Measurements from ENCODE around the gene USH1C. TPM values are rescaled to one million over a fixed set of nuclear protein-coding genes. Genes with fewer than 3 reads are reported as not detected.

Gene USH1C
- total RNA-seq, 1 donor: not detected

DNA sequence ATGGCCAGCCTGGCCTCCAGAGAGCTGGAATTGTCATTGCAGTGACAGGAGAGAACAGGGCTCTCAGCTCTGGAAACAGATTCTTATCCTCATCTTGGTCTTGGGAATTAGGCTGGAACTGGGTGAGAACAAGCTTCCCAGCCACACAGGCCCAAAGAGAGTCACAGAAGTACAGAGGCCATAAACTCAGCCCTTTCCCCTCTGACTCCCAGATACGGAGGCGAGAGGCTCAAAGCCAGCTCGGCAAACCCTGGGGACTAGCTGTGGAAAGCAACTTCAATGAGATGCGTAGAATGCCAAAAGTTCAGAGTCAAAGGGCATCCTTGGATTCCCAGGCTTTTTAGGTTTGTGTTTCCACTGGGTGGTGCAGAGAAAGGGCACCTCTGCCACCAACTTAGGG lies 53.3 kb downstream of the USH1C start:
- no peak overlapping the region for H3K4me3 ChIP-seq (ENCODE audit: low read depth, low read length)
- no peak for DNase-seq (ENCODE audit: low read depth)
- TF ChIP-seq, protein P1, sequence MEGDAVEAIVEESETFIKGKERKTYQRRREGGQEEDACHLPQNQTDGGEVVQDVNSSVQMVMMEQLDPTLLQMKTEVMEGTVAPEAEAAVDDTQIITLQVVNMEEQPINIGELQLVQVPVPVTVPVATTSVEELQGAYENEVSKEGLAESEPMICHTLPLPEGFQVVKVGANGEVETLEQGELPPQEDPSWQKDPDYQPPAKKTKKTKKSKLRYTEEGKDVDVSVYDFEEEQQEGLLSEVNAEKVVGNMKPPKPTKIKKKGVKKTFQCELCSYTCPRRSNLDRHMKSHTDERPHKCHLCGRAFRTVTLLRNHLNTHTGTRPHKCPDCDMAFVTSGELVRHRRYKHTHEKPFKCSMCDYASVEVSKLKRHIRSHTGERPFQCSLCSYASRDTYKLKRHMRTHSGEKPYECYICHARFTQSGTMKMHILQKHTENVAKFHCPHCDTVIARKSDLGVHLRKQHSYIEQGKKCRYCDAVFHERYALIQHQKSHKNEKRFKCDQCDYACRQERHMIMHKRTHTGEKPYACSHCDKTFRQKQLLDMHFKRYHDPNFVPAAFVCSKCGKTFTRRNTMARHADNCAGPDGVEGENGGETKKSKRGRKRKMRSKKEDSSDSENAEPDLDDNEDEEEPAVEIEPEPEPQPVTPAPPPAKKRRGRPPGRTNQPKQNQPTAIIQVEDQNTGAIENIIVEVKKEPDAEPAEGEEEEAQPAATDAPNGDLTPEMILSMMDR (IDR thresholded peaks at IDR 0.05; ENCODE audit: insufficient read depth, low read depth, low read length): no peak

DNA sequence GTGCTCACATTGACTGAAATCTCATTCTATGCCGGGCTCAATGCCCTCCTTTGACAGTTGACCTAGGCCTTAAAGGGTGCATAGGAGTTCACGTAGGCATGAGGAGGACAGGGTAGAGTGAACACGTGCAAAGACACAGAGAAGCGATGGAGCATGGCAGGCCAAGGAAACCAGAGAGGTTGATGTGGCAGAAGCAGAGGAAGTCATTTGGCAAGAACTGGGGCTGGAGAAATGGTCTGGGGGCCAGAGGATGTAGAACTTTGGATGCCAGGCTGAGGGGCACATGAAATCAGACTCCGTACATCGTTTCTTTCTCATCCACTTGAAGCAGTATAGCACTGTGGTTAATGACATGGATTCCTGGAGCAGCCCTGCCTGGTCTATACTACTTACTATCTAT lies 54.0 kb downstream of the USH1C start:
- TF ChIP-seq, protein P1 (IDR thresholded peaks at IDR 0.05; ENCODE audit: insufficient read depth, low read depth, low read length): no peak
- no peak overlapping the region for H3K4me3 ChIP-seq (ENCODE audit: low read depth, low read length)
- DNase-seq (ENCODE audit: low read depth): no peak

DNA sequence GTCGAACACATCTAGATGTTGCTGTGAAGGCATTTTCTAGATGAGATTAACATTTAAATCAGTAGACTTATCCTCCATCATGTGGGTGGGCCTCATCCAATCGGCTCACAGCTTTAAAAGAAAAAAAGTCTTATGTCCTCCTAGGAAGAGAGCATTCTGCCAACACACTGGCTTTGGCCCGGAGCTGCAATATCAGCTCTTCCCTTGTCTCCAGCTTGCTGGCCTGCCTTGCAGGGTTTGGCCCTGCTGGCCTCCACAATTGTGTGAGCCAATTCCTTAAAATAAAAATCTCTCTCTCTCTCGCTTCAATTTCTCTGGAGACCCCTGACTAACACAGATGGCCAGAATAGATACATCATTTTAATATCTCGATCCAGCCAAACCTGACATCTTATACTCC lies 54.5 kb downstream of the USH1C start:
- TF ChIP-seq, protein P1 (IDR thresholded peaks at IDR 0.05; ENCODE audit: insufficient read depth, low read depth, low read length): no peak
- H3K4me3 ChIP-seq (ENCODE audit: low read depth, low read length): no peak overlapping the region
- no peak for DNase-seq (ENCODE audit: low read depth)

DNA sequence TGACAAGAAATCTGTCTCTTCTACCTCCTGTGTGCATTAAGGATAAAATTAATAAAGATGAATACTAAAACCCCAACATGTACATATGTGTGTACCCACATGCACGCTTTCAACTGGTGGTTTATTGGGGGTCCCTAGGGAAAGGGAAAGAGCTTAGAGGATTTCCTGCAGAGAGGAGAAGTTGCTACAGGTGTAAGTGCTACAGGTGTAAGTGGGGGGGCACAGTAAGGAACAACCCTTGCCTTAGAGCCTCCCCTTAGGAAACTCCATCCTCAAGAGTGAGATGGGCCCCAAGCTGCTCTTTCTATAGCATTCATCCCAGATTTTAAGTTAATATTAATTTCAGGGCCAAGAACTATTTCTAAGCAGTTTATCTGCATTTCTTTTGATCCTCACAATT lies 55.7 kb downstream of the USH1C start:
- TF ChIP-seq, protein P1 (IDR thresholded peaks at IDR 0.05; ENCODE audit: insufficient read depth, low read depth, low read length): no peak
- no peak for DNase-seq (ENCODE audit: low read depth)
- no peak overlapping the region for H3K4me3 ChIP-seq (ENCODE audit: low read depth, low read length)

DNA sequence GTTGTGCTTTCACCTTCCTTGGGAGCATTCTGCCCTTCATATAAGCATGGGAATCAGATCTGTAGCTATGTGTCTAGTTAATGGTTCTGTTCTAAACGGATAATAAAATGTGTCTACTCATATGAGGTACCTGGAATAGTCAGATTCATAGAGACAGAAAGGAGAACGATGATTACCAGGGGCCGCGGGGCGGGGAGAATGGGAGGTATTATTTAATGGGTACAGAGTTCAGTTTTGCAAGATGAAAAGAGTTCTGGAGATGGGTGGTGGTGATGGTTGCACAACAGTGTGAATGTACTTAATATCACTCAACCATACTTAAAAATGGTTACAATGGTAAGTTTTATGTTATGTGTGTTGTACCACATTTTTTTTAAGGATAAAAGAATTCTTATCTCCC lies 57.6 kb downstream of the USH1C start:
- no peak overlapping the region for H3K4me3 ChIP-seq (ENCODE audit: low read depth, low read length)
- TF ChIP-seq, protein P1 (IDR thresholded peaks at IDR 0.05; ENCODE audit: insufficient read depth, low read depth, low read length): no peak
- DNase-seq (ENCODE audit: low read depth): no peak

DNA sequence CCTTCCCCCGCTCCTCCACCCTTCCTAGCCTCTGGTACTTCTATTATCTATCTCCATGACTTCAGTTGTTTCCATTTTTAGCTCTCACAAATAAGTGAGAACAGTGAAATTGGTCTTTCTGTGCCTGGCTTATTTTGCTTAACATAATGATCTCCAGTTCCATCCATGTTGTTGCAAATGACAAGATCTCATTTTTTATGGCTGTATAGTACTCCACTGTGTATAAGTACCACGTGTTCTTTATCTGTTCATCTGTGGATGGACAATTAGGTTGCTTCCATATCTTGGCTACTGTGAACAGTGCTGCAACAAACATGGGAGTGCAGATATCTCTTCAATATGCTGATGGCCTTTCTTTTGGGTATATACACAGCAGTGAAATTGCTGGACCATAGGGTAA lies 60.7 kb downstream of the USH1C start:
- no peak overlapping the region for H3K4me3 ChIP-seq (ENCODE audit: low read depth, low read length)
- TF ChIP-seq, protein P1 (IDR thresholded peaks at IDR 0.05; ENCODE audit: insufficient read depth, low read depth, low read length): no peak
- DNase-seq (ENCODE audit: low read depth): no peak

DNA sequence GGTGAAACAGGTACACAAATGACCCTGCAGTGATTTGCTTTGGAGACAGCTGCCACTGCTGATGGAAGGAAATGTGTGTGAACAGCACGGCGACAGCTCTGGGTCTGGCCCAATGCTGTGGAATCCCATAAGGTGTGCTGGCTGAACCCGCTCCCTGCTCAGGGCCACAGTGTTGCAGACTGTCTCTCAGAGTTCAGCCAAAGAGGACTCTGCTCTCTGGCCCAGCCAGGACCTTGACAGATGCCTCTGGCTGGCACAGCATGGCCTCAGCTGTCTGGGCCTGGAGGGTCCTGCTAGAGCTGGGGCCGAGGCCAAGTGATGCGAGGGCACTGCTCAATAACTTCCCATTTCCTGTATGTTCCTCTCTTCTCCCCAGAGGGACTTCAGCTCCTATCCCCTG lies 62.3 kb downstream of the USH1C start:
- H3K4me3 ChIP-seq (ENCODE audit: low read depth, low read length): no peak overlapping the region
- TF ChIP-seq, protein P1 (IDR thresholded peaks at IDR 0.05; ENCODE audit: insufficient read depth, low read depth, low read length): no peak
- no peak for DNase-seq (ENCODE audit: low read depth)
